Hepatocyte (in vitro differentiated cells): ENCODE measurements around the gene BLNK. TPM values are rescaled to one million over a fixed set of nuclear protein-coding genes. Genes with fewer than 3 reads are reported as not detected.

Source experiments
- DNase-seq: peaks from one replicate; pipeline ENCODE4 v3.0.0-alpha.2; 2016; ENCODE audit warnings: low spot score
- H2AFZ ChIP-seq: fragments of 200-600 bp; sonication (generic); 2 replicates; pipeline ENCODE4 v1.6.0; 2016; ENCODE audit warnings: antibody characterized with exemption, mild to moderate bottlenecking
- H3K27ac ChIP-seq: fragments of 200-600 bp; sonication (generic); 2 replicates; pipeline ENCODE4 v1.5.1; 2016; ENCODE audit warnings: mild to moderate bottlenecking
- H3K27me3 ChIP-seq: fragments of 200-600 bp; sonication (generic); 2 replicates; pipeline ENCODE4 v1.6.1; 2016
- H3K36me3 ChIP-seq: fragments of 200-600 bp; sonication (generic); replicated peaks from 2 replicates; pipeline ENCODE4 v1.5.1; 2016; ENCODE audit warnings: low read depth; ENCODE audit not compliant: insufficient read depth
- H3K4me1 ChIP-seq: fragments of 200-600 bp; sonication (generic); 2 replicates; pipeline ENCODE4 v1.5.1; 2016; ENCODE audit warnings: mild to moderate bottlenecking, moderate library complexity; ENCODE audit not compliant: insufficient read depth
- H3K4me2 ChIP-seq: fragments of 200-600 bp; sonication (generic); 2 replicates; pipeline ENCODE4 v1.6.0; 2016
- H3K4me3 ChIP-seq: fragments of 200-600 bp; sonication (generic); 2 replicates; pipeline ENCODE4 v1.5.1; 2016; ENCODE audit warnings: mild to moderate bottlenecking
- H3K79me2 ChIP-seq: fragments of 200-600 bp; sonication (generic); 2 replicates; pipeline ENCODE4 v1.6.0; 2017; ENCODE audit warnings: mild to moderate bottlenecking
- H3K9me2 ChIP-seq: fragments of 200-600 bp; sonication (generic); replicated peaks from 2 replicates; pipeline ENCODE4 v1.6.0; 2017; ENCODE audit warnings: mild to moderate bottlenecking; ENCODE audit not compliant: insufficient read depth
- H3K9me3 ChIP-seq: fragments of 200-600 bp; sonication (generic); 2 replicates; pipeline ENCODE4 v1.5.1; 2016; ENCODE audit warnings: low read depth, mild to moderate bottlenecking
- H4K20me1 ChIP-seq: fragments of 200-600 bp; sonication (generic); 2 replicates; pipeline ENCODE4 v1.6.0; 2016; ENCODE audit warnings: mild to moderate bottlenecking; ENCODE audit not compliant: insufficient read depth, poor library complexity, severe bottlenecking
- EZH2 ChIP-seq: fragments of 200-600 bp; sonication (generic); IDR thresholded peaks from 2 replicates; pipeline ENCODE4 v1.6.1; 2016; ENCODE audit warnings: antibody characterized with exemption, mild to moderate bottlenecking, borderline replicate concordance
- EZH2phosphoT487 ChIP-seq: fragments of 200-600 bp; sonication (generic); IDR thresholded peaks from one replicate; pipeline ENCODE4 v1.6.1; 2018; ENCODE audit warnings: antibody characterized with exemption, mild to moderate bottlenecking, low read depth, moderate library complexity; ENCODE audit not compliant: unreplicated experiment, severe bottlenecking
- WGBS: methylation state at CpG from one replicate; pipeline ENCODE4 v1.1.6; 2016; ENCODE audit warnings: low lambda C conversion rate; ENCODE audit errors: missing lambda C conversion rate; 5-methylcytosine and 5-hydroxymethylcytosine counted together
- polyA plus RNA-seq: library from polyadenylated mRNA; unstranded; fragments of >200 nt; fragmentation: Nextera tagmentation; extraction: Ambion mirVana; gene quantifications from 2 replicates; pipeline ENCODE4 v1.2.1, GENCODE V29; 2016
- total RNA-seq: library from RNA; depleted of rRNA; stranded (reverse); fragments of >200 nt; gene quantifications from 2 replicates; pipeline ENCODE4 v1.2.3, GENCODE V29; 2014
- TF ChIP-seq, protein P1 (sequence below): fragments of 200-600 bp; sonication (generic); IDR thresholded peaks from 2 replicates; pipeline ENCODE4 v1.5.1; 2016; ENCODE audit warnings: antibody characterized with exemption, mild to moderate bottlenecking; ENCODE audit not compliant: poor library complexity

The BLNK gene
- total and polyA plus RNA-seq, 2 experiments from 2014 or later: 6.3 to 6.9 TPM

DNA sequence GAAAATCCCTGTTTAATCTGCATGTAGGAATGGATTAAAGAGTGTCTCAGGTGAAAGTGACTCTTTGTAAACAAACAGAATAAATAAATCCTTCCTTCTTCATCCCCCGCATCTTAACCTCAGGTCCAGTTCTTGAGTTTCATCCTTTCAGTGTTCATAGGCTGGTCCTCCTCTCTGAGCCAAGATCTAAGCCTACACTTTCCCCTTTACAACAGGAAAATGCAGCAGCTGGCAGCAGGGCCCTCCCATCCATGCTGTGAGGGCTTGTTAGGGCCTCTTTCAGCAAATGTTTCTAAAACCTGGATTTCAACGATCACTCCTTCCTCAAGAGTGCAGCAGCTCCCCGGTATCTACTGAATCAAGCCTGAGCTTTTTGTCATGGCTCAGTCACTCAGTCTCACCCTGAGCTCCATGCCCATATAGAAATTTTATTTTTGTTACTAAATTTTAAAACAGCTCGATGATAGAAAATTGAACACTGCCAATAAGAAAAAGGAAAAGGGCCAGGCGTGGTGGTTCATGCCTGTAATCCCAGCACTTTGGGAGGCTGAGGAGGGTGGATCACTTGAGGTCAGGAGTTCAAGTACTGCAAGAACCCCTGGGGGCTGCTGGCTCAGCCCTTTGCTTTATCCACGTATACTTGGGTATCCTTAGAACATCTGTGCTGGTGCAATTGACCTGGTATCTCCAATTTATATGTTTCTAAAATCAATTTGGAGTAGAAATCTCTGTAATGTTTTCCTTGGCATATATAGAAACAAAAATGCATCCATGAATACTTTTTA is 15.6 kb downstream of the BLNK start:
- Histone ChIP-seq H3K4me2 (no peak overlapping the region), H3K4me1 (no peaks in the 10 kb centered on the region), H3K79me2 (no peaks in the 10 kb centered on the region), H3K4me3 (no peak overlapping the region), H3K9me2 (no peaks in the 10 kb centered on the region), H2AFZ (no peak overlapping the region), H3K36me3 (no peaks in the 10 kb centered on the region), H3K9me3 (no peaks in the 10 kb centered on the region), H3K27ac (no peak overlapping the region), H3K27me3 (no peaks in the 10 kb centered on the region), H4K20me1 (no peaks in the 10 kb centered on the region)
- no peak for DNase-seq
- TF ChIP-seq EZH2 (no peak), EZH2phosphoT487 (no peak)
- TF ChIP-seq, protein P1, sequence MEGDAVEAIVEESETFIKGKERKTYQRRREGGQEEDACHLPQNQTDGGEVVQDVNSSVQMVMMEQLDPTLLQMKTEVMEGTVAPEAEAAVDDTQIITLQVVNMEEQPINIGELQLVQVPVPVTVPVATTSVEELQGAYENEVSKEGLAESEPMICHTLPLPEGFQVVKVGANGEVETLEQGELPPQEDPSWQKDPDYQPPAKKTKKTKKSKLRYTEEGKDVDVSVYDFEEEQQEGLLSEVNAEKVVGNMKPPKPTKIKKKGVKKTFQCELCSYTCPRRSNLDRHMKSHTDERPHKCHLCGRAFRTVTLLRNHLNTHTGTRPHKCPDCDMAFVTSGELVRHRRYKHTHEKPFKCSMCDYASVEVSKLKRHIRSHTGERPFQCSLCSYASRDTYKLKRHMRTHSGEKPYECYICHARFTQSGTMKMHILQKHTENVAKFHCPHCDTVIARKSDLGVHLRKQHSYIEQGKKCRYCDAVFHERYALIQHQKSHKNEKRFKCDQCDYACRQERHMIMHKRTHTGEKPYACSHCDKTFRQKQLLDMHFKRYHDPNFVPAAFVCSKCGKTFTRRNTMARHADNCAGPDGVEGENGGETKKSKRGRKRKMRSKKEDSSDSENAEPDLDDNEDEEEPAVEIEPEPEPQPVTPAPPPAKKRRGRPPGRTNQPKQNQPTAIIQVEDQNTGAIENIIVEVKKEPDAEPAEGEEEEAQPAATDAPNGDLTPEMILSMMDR: no peak
- WGBS: 63% methylated on average over 6 of the region's 6 CpGs

DNA sequence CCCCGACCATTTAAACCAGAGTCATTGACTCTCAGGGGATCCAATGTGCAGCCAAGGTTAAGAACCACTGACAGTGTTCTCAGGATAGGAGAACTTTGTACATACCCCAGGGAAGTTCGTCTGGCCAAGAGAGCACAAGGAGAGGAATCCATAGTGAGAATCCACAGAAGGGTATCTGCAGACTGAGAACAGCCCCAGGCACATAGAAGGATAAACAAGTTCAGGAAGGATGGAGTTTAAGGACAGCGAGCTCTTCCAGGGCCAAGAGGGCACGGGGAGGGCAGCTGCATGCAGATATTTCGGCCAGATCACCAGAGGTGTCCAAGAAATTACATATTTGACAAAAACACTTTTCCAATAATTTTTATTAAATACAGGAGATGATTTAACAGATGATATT is 16.4 kb downstream of the BLNK start:
- Histone ChIP-seq H3K36me3 (no peaks in the 10 kb centered on the region), H3K27ac (no peak overlapping the region), H3K79me2 (no peaks in the 10 kb centered on the region), H3K4me3 (no peak overlapping the region), H2AFZ (no peak overlapping the region), H4K20me1 (no peaks in the 10 kb centered on the region), H3K9me2 (no peaks in the 10 kb centered on the region), H3K4me2 (no peak overlapping the region), H3K4me1 (no peaks in the 10 kb centered on the region), H3K9me3 (no peaks in the 10 kb centered on the region), H3K27me3 (no peaks in the 10 kb centered on the region)
- no peak for DNase-seq
- WGBS: 78% methylated on average over 5 of the region's 5 CpGs
- no peak for TF ChIP-seq EZH2
- TF ChIP-seq, protein P1: no peak
- TF ChIP-seq EZH2phosphoT487: no peak

DNA sequence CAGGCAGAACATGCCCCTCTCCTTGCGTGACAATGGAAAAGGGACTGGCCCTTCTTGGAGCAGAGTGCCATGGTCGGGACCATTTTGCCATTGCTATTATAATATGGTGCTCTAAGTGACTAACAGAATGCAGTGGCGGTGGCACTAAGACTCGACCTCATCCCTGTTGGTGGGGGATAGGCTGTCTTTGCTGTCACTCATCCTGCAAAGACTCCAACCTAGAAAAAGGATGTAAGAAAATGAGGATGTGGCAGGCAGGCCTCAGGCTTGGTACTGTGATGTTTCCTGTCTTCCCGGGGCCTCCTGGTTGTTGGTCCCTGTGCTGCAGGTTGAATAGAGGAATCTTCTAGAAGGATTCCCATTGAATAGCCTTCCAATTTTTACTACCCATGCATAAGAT is 18.6 kb downstream of the BLNK start:
- Histone ChIP-seq H2AFZ (no peak overlapping the region), H4K20me1 (no peaks in the 10 kb centered on the region), H3K9me3 (no peaks in the 10 kb centered on the region), H3K4me3 (no peak overlapping the region), H3K27me3 (no peaks in the 10 kb centered on the region), H3K27ac (no peak overlapping the region), H3K9me2 (no peaks in the 10 kb centered on the region), H3K36me3 (no peaks in the 10 kb centered on the region), H3K4me1 (no peaks in the 10 kb centered on the region), H3K4me2 (no peak overlapping the region), H3K79me2 (no peaks in the 10 kb centered on the region)
- DNase-seq: no peak
- WGBS: 85% methylated on average over 5 of the region's 5 CpGs
- TF ChIP-seq, protein P1: no peak
- TF ChIP-seq EZH2: no peak
- no peak for TF ChIP-seq EZH2phosphoT487
